Activated T-helper 1 cell treated with anti-CD3 and anti-CD28 coated beads, Interleukin-12 subunit alpha, Interleukin-12 subunit beta, Interleukin-2, Interleukin-4 antibody, amounts not matched to agents 30 ng/mL and 10 ng/mL and 1 ng/mL, durations not matched to agents 14 hours and 24 hours and 36 hours (primary cell): ENCODE measurements around the gene BMP5. TPM values are rescaled to one million over a fixed set of nuclear protein-coding genes. Genes with fewer than 3 reads are reported as not detected.

Source experiments
- DNase-seq: peaks from one replicate; pipeline ENCODE4 v3.0.0; 2021; ENCODE audit warnings: low spot score
- H3K27ac Mint-ChIP-seq: one replicate; pipeline ENCODE4 v1.8.0; 2021; ENCODE audit warnings: mild to moderate bottlenecking, mixed read lengths
- H3K27me3 Mint-ChIP-seq: one replicate; pipeline ENCODE4 v1.8.0; 2022; ENCODE audit warnings: mild to moderate bottlenecking, moderate library complexity, mixed read lengths; ENCODE audit not compliant: insufficient read depth
- H3K36me3 Mint-ChIP-seq: one replicate; pipeline ENCODE4 v1.8.0; 2021; ENCODE audit warnings: low read depth, mixed read lengths
- H3K4me1 Mint-ChIP-seq: one replicate; pipeline ENCODE4 v1.8.0; 2021; ENCODE audit warnings: low read depth, mixed read lengths
- H3K4me3 Mint-ChIP-seq: one replicate; pipeline ENCODE4 v1.8.0; 2021; ENCODE audit warnings: mild to moderate bottlenecking, moderate library complexity, mixed read lengths
- H3K9me3 Mint-ChIP-seq: one replicate; pipeline ENCODE4 v1.8.0; 2021; ENCODE audit warnings: mixed read lengths
- intact Hi-C: fragments of 100-400 bp; cut with micrococcal nuclease; formaldehyde crosslinking; loops from one replicate; pipeline ENCODE4 v1.15.1; 2024
- total RNA-seq: library from RNA; stranded (reverse); gene quantifications from 2 replicates; pipeline ENCODE4 v1.2.3, GENCODE V29; 2022

BMP5 gene
- total RNA-seq, 1 donor from 2014 or later, result not detected

DNA sequence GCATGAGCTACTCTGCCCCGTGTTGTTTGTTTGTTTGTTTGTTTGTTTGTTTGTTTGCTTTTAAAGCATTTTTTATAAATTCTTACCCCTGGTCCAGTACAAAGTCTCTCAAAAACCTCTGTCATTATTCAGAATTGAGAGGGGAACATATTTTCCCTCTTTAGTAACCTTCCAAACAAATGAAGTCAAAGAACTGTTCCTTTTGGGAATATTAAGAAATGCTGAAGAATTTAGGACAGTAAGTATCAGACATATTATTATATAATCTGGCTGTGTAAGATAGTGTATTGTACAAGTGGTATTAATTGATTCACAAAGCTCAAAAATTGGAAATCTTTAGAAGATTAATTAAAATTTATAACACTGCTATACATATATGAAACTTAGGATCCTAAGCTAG lies 54.7 kb downstream of the BMP5 start:
- Mint-ChIP-seq H3K4me1 (no peaks in the 10 kb centered on the region), H3K36me3 (no peaks in the 10 kb centered on the region), H3K4me3 (no peak overlapping the region), H3K9me3 (no peaks in the 10 kb centered on the region), H3K27me3 (no peaks in the 10 kb centered on the region), H3K27ac (no peak overlapping the region)
- intact Hi-C loops, result no loop called here
- no peak for DNase-seq

DNA sequence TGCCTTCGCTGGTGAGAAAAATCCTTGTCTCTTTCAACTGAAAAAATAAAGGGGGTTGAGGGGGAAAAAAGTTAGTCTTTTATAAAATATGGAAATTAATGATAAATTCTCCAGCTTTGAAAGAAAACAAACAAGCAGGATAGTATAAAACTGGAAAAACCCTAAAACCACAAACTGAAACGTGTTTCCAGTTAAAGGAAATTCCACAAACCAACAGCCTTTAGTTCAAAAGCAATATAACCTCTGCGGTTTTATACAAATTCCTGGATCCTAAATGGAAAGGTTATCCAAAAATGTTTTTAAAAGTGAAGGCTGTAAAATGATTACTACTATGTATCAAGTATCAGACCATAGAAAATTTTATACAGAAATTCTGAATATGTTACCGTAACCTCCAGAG lies 55.6 kb downstream of the BMP5 start:
- Mint-ChIP-seq H3K9me3 (no peaks in the 10 kb centered on the region), H3K27ac (no peak overlapping the region), H3K36me3 (no peaks in the 10 kb centered on the region), H3K4me3 (no peak overlapping the region), H3K27me3 (no peaks in the 10 kb centered on the region), H3K4me1 (no peaks in the 10 kb centered on the region)
- no peak for DNase-seq
- intact Hi-C loops, result no loop called here

DNA sequence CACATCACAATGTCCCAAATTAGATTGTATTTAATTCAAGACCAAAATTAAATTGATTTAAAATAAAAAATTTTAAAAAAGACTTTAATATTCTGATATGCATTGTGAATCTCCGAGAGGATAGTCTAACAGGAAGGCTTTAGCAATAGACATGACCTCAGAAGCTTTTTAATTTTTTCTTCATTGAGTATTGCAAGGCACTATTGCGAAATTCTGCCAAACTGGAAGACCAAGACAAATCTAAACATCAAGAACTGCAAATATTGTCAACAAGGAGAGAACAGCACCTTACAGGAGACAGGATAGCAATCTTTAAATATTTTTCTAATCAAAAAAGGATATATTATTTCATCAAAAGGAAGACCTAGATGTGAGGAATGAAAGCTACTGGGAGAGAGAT lies 56.9 kb downstream of the BMP5 start:
- no peaks in the 10 kb centered on the region for H3K27me3 Mint-ChIP-seq
- no peak for DNase-seq
- no peaks in the 10 kb centered on the region for H3K4me1 Mint-ChIP-seq
- intact Hi-C loops, result no loop called here
- no peaks in the 10 kb centered on the region for H3K36me3 Mint-ChIP-seq
- H3K9me3 Mint-ChIP-seq, result no peaks in the 10 kb centered on the region
- no peak overlapping the region for H3K27ac Mint-ChIP-seq
- no peak overlapping the region for H3K4me3 Mint-ChIP-seq

DNA sequence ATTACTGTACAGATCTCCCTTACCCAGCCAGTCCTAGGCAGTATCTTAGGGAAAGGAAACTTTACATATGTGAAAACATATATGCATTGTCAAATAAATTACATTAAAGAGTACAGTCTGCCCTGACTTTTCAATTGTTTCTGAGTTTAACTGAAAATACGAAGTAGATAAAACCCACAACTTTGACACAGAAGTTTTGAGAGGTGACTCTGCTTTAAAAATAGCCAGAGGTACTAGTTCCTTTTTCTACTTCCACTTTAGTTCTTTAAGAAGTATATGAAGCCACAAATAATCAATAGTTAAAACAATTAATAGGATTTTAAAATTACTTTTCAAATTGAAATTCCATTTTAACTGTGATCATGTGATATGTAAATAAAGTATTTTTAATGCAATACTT lies 62.9 kb downstream of the BMP5 start:
- H3K36me3 Mint-ChIP-seq, result no peaks in the 10 kb centered on the region
- H3K27ac Mint-ChIP-seq, result no peak overlapping the region
- H3K4me3 Mint-ChIP-seq, result no peak overlapping the region
- intact Hi-C loops, result no loop called here
- no peaks in the 10 kb centered on the region for H3K4me1 Mint-ChIP-seq
- H3K27me3 Mint-ChIP-seq, result no peaks in the 10 kb centered on the region
- H3K9me3 Mint-ChIP-seq, result peaks cover 3% of the 10 kb centered on the region
- no peak for DNase-seq

DNA sequence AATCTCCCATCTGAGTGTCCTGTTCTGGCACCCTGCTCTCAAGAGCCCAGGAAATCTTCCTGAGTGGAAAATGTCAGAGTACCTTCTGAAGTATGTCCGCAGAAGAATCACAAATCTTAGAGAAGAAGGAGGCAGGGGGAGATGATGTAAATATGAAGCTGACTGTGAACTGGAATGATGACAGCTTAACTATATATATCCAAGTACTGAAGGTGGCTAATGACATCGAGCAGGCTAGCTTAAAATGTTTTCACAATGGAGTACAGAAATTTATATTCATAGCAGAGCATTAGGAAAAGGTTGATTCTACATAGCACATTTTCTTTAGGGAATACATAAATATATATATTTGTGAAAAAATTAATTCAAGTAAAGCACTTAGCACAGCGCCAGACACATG lies 64.3 kb downstream of the BMP5 start:
- H3K27me3 Mint-ChIP-seq, result no peaks in the 10 kb centered on the region
- H3K9me3 Mint-ChIP-seq, result peaks cover 7% of the 10 kb centered on the region
- H3K36me3 Mint-ChIP-seq, result no peaks in the 10 kb centered on the region
- no peak overlapping the region for H3K4me3 Mint-ChIP-seq
- no peak overlapping the region for H3K27ac Mint-ChIP-seq
- H3K4me1 Mint-ChIP-seq, result no peaks in the 10 kb centered on the region
- DNase-seq, result no peak
- intact Hi-C loops, result no loop called here

DNA sequence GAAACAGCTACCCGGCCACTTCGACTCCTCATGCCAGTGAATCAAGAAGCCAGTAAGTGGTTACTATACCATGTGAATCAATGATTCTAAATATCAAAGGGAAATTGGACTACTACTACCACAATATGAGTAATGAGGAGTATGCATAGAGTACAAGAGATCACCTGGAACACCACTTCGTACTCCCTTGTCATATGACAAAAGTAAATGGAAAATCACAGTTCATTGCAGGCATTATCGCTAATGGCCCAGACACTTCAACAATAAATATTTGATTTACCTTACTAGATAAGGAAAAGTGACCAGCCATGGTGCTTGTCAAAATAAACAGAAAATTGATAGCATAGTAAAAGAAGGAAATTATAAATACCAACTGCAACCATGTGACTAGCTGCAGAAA lies 73.1 kb downstream of the BMP5 start:
- Mint-ChIP-seq H3K27ac (no peak overlapping the region), H3K4me3 (no peak overlapping the region), H3K36me3 (no peaks in the 10 kb centered on the region), H3K27me3 (no peaks in the 10 kb centered on the region), H3K4me1 (no peaks in the 10 kb centered on the region), H3K9me3 (peaks cover 5% of the 10 kb centered on the region)
- DNase-seq, result no peak
- intact Hi-C loops, result no loop called here

DNA sequence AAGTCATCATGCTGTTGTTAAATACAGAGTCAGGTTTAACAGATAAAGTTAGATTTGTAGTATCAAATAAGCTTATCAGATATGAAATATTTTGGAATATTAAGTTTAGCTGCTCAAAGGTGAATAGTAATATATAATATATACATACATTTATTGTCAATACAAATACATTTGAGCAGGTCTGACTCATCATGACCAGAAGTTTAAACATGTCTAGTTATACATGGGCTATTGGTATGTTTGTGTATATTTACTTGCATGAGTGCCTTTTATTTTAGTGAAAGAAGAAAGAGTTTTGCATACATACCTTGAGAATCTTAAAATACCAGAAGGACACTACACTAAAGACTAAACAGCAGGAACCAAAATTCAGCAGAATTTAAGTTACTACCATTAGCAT lies 76.8 kb downstream of the BMP5 start:
- intact Hi-C loops, result no loop called here
- Mint-ChIP-seq H3K4me3 (no peak overlapping the region), H3K27me3 (no peaks in the 10 kb centered on the region), H3K9me3 (no peaks in the 10 kb centered on the region), H3K4me1 (no peaks in the 10 kb centered on the region), H3K36me3 (no peaks in the 10 kb centered on the region), H3K27ac (no peak overlapping the region)
- DNase-seq, result no peak

DNA sequence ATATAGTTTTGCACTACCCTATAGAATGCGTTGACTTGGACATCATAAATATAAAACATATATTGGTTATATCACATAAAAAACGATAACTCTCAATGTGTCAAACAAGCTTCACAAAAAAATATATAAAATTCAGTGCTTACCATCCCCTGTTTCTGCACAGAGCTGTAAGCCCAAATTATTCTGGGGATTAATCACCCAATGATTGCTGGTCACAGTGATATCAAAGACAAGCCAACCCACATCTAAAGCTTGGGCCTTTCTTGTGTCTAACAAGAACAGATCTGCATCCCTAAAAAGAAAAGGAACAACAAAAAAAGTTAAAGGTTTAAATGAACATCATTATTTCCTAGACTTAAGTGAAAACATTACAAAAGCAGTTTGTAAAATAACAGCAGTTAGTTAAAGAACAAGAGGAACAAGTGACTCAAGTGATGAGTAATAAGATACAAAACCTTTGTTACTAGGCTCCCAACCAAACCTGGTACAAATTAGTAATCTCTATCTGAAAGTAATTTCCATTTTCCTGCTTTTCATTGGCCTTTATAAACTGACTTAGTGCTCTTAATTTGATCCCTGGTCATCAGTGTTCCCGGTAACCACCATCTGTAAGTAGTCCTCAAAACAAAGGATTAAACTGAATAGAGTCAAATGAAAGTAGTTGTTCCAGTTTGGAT lies 81.1 kb downstream of the BMP5 start:
- H3K4me3 Mint-ChIP-seq, result no peak overlapping the region
- H3K27me3 Mint-ChIP-seq, result no peaks in the 10 kb centered on the region
- H3K4me1 Mint-ChIP-seq, result no peaks in the 10 kb centered on the region

DNA sequence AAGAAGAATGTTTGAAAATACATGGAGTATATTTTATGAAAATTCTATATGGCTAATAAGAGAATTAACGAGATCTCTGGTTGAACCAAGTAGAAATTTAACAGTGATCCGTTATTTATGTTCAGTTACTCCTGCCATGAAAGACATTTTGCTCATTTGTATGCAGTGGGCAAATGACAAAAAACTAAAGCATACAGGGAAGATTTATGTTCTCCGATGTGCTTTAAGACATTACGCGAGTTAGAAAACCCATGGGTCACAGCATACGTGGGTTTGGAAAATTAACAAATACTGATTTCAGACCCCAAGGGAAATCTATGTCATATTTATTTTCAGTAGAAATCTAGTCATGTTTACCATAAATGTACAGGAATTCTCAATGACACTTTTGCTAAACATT lies 90.1 kb downstream of the BMP5 start:
- Mint-ChIP-seq H3K4me1 (no peaks in the 10 kb centered on the region), H3K27ac (no peak overlapping the region), H3K36me3 (no peaks in the 10 kb centered on the region), H3K4me3 (no peak overlapping the region), H3K9me3 (no peaks in the 10 kb centered on the region), H3K27me3 (no peaks in the 10 kb centered on the region)
- DNase-seq, result no peak
- intact Hi-C loops, result no loop called here

More for the DNA sequence above, 81.1 kb downstream of the BMP5 start:
- intact Hi-C loops, result no loop called here
- Mint-ChIP-seq H3K36me3 (no peaks in the 10 kb centered on the region), H3K9me3 (no peaks in the 10 kb centered on the region), H3K27ac (no peak overlapping the region)
- DNase-seq, result no peak

DNA sequence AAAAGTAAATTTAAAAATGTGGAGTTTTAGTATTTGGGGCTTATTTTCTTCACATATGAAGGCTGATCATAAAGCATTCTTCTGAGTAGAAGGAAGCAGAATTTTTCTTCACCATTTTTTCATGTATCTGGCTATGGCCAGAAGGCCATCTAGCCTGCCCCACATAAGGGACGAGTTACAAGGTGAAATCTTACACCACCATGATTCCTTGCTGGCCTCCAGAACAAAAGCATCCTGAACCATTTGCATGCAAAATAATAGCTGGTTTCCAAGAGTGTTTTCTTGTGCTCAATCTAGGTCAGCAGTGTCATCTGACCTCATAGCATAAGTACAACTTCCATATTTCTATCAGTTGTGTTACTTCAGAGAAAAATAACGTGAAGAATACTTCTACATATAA lies 93.1 kb downstream of the BMP5 start:
- Mint-ChIP-seq H3K36me3 (no peaks in the 10 kb centered on the region), H3K27me3 (no peaks in the 10 kb centered on the region), H3K4me3 (no peak overlapping the region), H3K27ac (no peak overlapping the region), H3K9me3 (peaks cover 4% of the 10 kb centered on the region), H3K4me1 (no peaks in the 10 kb centered on the region)
- intact Hi-C loops, result no loop called here
- DNase-seq, result no peak

DNA sequence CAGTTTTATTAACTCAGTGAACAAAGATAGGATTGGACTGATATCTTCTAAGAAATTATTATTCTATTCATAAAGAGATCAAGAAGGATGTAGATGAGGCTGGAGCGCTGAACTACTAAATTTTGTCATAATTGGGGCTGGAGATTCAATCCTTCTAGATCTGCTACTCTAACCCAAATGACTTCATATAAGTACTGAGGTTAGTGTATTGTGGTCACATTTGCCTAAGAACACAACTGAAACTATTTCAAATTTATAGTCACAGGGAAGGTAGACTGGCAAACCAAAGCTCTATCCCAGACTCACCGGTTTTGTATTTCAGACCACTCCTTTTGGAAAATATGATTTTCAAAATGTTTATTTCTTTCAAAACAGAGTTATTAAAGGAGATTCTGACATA lies 96.7 kb downstream of the BMP5 start:
- Mint-ChIP-seq H3K4me3 (no peak overlapping the region), H3K4me1 (no peaks in the 10 kb centered on the region), H3K27me3 (no peaks in the 10 kb centered on the region), H3K9me3 (peaks cover 4% of the 10 kb centered on the region), H3K27ac (no peak overlapping the region), H3K36me3 (no peaks in the 10 kb centered on the region)
- intact Hi-C loops, result no loop called here
- DNase-seq, result no peak

DNA sequence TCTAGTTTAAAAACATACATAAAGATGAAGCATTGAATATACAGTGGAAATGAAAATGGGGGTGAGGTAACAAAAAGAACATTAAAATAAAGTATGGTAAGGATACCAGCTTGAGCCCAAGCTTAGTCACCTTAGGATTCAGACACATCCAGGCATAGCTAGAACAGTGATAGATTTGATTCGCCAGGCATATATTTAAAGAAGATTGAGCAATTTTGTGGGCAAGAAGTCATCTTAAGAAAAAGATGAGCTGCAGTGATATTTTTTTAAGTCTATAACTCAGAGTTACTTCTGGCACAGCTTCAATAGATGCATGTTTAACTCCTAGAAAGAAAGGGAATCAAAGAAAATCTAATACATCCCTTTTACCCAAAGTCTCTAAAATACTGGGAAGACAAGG lies 97.9 kb downstream of the BMP5 start:
- Mint-ChIP-seq H3K27me3 (no peaks in the 10 kb centered on the region), H3K4me3 (no peak overlapping the region), H3K36me3 (no peaks in the 10 kb centered on the region), H3K9me3 (peaks cover 4% of the 10 kb centered on the region), H3K4me1 (no peaks in the 10 kb centered on the region), H3K27ac (no peak overlapping the region)
- no peak for DNase-seq
- intact Hi-C loops, result no loop called here

DNA sequence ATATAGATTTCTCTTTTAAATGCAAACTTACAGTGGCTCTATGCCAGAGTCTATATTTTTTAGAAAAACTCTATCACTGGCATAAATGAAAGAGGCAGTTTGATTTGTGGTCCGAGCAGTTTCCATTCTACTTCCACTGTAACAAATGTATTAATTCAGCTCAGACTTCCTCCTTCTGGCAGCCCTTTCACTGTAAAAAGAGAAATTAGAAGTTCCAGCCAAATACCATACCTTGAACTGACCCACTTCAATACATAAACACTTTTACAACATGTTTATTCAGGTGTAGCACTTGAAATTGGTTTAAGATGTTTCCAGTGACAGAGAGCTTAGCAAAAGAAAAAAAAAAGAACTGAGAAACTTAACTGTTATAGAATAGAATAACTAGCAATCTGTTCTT lies 99.3 kb downstream of the BMP5 start:
- DNase-seq, result no peak
- H3K4me3 Mint-ChIP-seq, result no peak overlapping the region
- peaks cover 4% of the 10 kb centered on the region for H3K9me3 Mint-ChIP-seq
- H3K4me1 Mint-ChIP-seq, result no peaks in the 10 kb centered on the region
- H3K36me3 Mint-ChIP-seq, result no peaks in the 10 kb centered on the region
- H3K27me3 Mint-ChIP-seq, result no peaks in the 10 kb centered on the region
- intact Hi-C loops, result no loop called here
- H3K27ac Mint-ChIP-seq, result no peak overlapping the region

DNA sequence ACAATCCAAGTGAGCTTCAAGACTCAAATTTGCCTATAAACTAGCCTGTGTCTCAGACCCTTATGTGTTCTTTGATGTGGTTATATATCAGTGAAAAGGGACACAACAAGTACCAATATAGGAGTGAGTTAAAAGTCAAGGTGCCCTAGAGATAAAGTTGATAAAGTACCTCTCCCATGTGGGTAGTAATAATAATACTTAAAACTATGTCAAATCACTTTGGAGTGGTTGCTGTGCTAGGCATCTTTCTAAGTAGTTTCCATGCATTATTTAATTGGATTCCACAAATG lies 100.4 kb downstream of the BMP5 start:
- Mint-ChIP-seq H3K36me3 (no peaks in the 10 kb centered on the region), H3K9me3 (peaks cover 4% of the 10 kb centered on the region), H3K27ac (no peak overlapping the region), H3K27me3 (no peaks in the 10 kb centered on the region), H3K4me3 (no peak overlapping the region), H3K4me1 (no peaks in the 10 kb centered on the region)
- intact Hi-C loops, result no loop called here
- DNase-seq, result no peak
